Suprapubic skin (tissue), 3 donors: Measurements from ENCODE around the gene PSD.

Experiments used
- CTCF ChIP-seq, 2 donors: fragments of 200-600 bp in 1 of 2; fragments of 450-650 bp in 1 of 2; sonication (generic) in 1 of 2; IDR thresholded peaks; one replicate each; pipeline ENCODE4 v1.5.1; 2016 to 2019; ENCODE audit warnings: antibody characterized with exemption in 2 of 2, mild to moderate bottlenecking in 1 of 2, moderate library complexity in 1 of 2
- POLR2A ChIP-seq, 2 donors: fragments of 450-650 bp; IDR thresholded peaks; one replicate each; pipeline ENCODE4 v1.6.1; 2017; ENCODE audit warnings: antibody characterized with exemption in 2 of 2, mild to moderate bottlenecking in 2 of 2, moderate library complexity in 2 of 2

- TF ChIP-seq CTCF (IDR thresholded peaks at IDR 0.05) (no peak), POLR2A (IDR thresholded peaks at IDR 0.05) (no peak)
Measured at GRCh38 chr10:102402512-102402896, 16.1 kb downstream of the PSD start.
